Activated naive CD8-positive, alpha-beta T cell treated with anti-CD3 and anti-CD28 coated beads for 36 hours (primary cell): ENCODE measurements around the gene CFAP53. TPM values are rescaled to one million over a fixed set of nuclear protein-coding genes. Genes with fewer than 3 reads are reported as not detected.

Source experiments
- DNase-seq: peaks from one replicate; pipeline ENCODE4 v3.0.0; 2021
- H3K27ac Mint-ChIP-seq: one replicate; pipeline ENCODE4 v1.8.0; 2022; ENCODE audit warnings: mild to moderate bottlenecking, moderate library complexity, mixed read lengths
- H3K27me3 Mint-ChIP-seq: one replicate; pipeline ENCODE4 v1.8.0; 2022; ENCODE audit warnings: mild to moderate bottlenecking, mixed read lengths
- H3K36me3 Mint-ChIP-seq: one replicate; pipeline ENCODE4 v1.8.0; 2021; ENCODE audit warnings: mild to moderate bottlenecking, mixed read lengths
- H3K4me1 Mint-ChIP-seq: one replicate; pipeline ENCODE4 v1.8.0; 2021; ENCODE audit warnings: mixed read lengths
- H3K4me3 Mint-ChIP-seq: one replicate; pipeline ENCODE4 v1.8.0; 2022; ENCODE audit warnings: mild to moderate bottlenecking, moderate library complexity, mixed read lengths
- H3K9me3 Mint-ChIP-seq: one replicate; pipeline ENCODE4 v1.8.0; 2022; ENCODE audit warnings: mixed read lengths
- total RNA-seq, 2 experiments: library from RNA; stranded (reverse); gene quantifications; one replicate each; pipeline ENCODE4 v1.2.3, GENCODE V29; 2021

CFAP53 gene
- total RNA-seq, 2 experiments from 2014 or later, result 0.14 to 0.54 TPM

DNA sequence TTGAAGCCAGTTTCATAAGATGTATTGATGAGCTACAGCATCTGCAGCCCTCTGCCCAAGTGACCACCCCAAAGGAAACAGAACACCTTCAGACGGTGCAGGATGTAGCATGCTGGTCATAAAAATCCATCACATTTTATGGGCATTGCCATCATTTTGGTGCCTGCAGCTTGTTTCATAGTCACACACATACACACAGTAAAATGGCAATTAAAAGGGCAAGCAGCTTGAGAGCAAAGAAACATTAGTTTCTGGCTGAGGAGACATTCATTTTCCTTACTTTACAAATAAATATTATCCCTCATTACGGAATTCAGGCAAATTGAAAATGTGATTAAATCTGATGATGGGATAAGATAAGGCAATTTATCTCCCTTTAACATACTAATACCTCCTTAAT, 84.7 kb downstream of the CFAP53 start:
- H3K4me1 Mint-ChIP-seq, result no peaks in the 10 kb centered on the region
- H3K27ac Mint-ChIP-seq, result no peak overlapping the region

GRCh38 chr18:50179465-50179864, 86.8 kb downstream of the CFAP53 start:
- Mint-ChIP-seq H3K4me3 (no peak overlapping the region), H3K36me3 (no peaks in the 10 kb centered on the region), H3K27ac (no peak overlapping the region), H3K4me1 (no peaks in the 10 kb centered on the region), H3K9me3 (no peaks in the 10 kb centered on the region), H3K27me3 (peaks cover 27% of the 10 kb centered on the region)
- no peak for DNase-seq

More for the DNA sequence above, 84.7 kb downstream of the CFAP53 start:
- H3K27me3 Mint-ChIP-seq, result peaks cover 21% of the 10 kb centered on the region
- DNase-seq, result no peak
- H3K4me3 Mint-ChIP-seq, result no peak overlapping the region
- no peaks in the 10 kb centered on the region for H3K36me3 Mint-ChIP-seq
- no peaks in the 10 kb centered on the region for H3K9me3 Mint-ChIP-seq

GRCh38 chr18:50177294-50177992, 88.9 kb downstream of the CFAP53 start:
- Mint-ChIP-seq H3K9me3 (peaks cover 1% of the 10 kb centered on the region), H3K4me3 (no peak overlapping the region), H3K4me1 (no peaks in the 10 kb centered on the region), H3K27me3 (peaks cover 23% of the 10 kb centered on the region), H3K36me3 (no peaks in the 10 kb centered on the region), H3K27ac (no peak overlapping the region)
- no peak for DNase-seq

Other genes with a start within 250 kb of the CFAP53 start
- under 1 TPM in 1 of 2 experiments, not detected in 1; 0.78 TPM for gene MYO5B, start 71.3 kb downstream of the CFAP53 start, total RNA-seq
- gene MBD1, start 15.0 kb upstream of the CFAP53 start, total RNA-seq, result 10 to 100 TPM; 65.6 to 69.9 TPM
- 10 to 100 TPM; 97.0 to 97.2 TPM for gene CXXC1, start 21.2 kb upstream of the CFAP53 start, total RNA-seq
- gene SKA1, start 108.6 kb upstream of the CFAP53 start, total RNA-seq, result 10 to 100 TPM; 37.5 to 38.8 TPM